Measurements from ENCODE around the gene PRKCE. TPM values are rescaled to one million over a fixed set of nuclear protein-coding genes. Genes with fewer than 3 reads are reported as not detected.
"Not testable (repeated sequence)": the region's sequence is repeated elsewhere in the genome, so short reads cannot be mapped to it uniquely, and the experiment has no call there.

Gene PRKCE
- total RNA-seq, 2 experiments from 2014 or later, result 7.0 to 7.3 TPM

DNA sequence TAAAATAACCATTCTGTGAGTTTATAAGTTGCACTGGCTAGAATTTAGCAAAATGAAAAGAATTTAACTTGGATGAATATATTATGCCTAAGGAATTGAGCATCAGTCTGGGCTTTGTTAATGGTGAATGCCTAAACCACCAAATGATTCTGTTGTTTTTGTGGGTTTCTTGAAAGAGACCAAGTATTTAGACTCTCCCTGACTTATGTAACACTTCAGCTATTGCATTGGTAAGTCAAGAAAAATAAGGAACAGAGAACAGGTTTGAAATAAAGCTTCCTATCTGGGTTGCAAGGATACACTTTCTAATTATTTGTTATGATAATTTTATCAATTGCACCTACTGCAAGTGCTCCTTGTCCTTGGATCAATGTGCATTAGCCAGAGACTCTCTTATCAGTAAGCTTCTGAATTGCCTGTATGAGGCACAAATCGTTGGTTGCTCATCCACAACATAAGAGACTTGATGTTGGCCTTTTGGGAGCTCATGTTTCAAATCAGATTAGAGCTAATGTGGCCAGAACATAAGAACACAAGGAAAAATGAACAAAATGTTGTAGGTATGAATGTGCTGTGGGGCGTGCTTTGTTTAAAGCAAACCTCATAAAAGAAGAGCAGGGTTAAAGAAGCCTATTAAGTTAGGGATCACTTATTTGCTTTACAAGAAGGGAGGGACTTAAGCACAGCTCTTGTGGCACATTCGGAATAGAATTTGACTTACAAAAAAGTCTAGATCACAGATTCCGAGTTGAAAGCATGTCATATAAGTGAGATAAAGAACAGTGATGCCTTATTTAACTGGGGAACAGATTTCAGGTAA lies 37.2 kb downstream of the PRKCE start:
- POLR2A ChIA-PET, result interaction anchor here (0.6 kb wide), 1 partner anchor 22 kb away, joined by 6 read pairs; no protein-coding TSS in a partner anchor
- CTCF ChIA-PET, result no interaction called here

DNA sequence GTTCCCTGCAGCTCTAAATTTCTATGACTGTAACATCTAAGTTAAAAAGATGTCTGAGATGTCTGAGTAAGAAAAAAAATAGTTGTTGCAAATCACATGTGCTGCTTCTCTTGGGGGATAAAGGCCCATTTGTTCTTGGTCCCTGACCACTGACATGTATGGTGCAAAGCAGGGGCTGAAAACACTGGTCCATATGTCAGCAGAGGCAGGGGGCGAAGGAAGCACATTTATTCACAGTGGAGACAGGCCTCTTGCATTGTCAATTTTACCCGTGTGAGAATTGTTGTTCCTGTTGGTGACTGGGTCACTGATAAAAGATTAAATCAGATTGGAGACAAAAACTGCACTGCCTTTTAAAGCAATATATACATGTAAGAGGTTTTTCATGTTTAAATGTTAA lies 38.8 kb downstream of the PRKCE start:
- POLR2A ChIA-PET, result no interaction called here
- CTCF ChIA-PET, result no interaction called here

DNA sequence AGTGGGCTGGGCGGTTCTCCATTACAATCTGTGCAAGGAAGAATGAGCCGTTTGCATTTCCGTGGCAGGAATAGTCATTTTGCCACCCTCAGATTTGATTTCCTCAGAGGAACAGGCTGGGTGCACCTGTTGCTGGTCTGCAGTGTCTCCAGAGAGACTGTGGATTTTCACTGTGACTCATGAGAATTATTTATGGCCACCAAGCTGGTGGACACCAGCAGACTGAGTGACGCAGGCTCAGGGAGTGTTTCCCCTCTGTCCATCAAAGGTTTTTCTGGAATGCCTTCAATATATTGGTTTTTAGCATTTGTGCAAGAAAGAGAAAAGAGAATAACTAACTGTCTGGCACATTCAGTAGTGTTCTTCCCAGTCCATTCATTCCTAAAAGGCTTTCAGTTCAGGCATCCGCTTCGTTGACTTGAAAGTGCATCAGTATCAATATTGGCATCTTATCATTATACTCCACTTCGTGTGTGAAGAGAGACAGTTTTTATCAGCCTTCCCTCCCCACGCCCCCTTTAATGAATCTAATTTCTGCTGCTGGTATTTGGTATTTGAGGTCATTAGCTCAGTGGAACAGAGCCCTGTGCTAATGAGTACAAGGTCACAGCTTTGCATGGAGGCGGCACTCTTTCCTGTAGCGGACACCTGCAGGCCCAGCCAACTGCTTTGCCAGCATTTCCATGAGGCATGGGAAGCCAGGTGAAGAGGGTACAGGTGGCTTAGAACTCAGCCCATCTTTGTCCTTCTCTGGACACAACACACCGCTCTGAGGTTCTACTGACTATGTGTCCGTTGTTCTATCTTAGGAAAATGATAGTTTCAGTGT lies 39.9 kb downstream of the PRKCE start:
- ChIA-PET CTCF (no interaction called here), POLR2A (no interaction called here)

DNA sequence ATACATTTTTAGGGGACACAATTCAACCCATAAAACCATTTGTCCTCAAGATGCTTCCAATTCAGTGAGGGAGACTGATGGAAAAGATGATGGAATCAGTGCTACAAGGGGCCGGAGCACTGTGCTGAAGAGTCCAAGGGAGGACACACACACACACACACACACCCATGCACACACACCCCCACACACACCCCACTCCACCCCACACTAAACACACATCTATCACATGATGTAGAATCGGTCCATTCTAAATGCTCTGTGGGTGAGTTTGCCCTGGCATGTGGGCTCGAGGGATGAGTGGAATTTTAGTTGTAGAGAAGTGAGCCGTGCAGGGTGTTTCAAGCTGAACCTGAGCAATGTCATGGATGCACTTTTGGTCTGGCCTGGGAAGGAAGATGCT lies 41.1 kb downstream of the PRKCE start:
- ChIA-PET CTCF (no interaction called here), POLR2A (no interaction called here)

DNA sequence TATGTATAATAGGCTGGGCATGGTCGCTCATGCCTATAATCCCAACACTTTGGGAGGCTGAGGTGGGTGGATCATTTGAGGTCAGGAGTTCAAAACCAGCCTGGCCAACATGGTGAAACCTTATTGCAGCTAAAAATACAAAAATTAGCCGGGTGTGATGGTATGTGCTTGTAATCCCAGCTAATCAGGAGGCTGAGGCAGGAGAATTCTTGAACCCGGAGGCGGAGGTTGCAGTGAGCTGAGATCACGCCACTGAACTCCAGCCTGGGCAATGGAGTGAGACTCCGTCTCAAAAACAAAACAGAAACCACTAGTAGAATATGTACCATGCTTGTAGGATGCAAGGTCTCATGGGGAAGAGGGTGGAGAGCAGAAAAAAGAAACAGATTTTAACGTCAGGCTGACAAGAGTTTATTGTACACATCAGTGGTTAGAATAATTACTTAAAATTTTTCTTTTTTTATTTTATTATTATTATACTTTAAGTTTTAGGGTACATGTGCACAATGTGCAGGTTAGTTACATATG lies 44.1 kb downstream of the PRKCE start:
- POLR2A ChIA-PET, CTCF ChIA-PET: not testable (repeated sequence)

DNA sequence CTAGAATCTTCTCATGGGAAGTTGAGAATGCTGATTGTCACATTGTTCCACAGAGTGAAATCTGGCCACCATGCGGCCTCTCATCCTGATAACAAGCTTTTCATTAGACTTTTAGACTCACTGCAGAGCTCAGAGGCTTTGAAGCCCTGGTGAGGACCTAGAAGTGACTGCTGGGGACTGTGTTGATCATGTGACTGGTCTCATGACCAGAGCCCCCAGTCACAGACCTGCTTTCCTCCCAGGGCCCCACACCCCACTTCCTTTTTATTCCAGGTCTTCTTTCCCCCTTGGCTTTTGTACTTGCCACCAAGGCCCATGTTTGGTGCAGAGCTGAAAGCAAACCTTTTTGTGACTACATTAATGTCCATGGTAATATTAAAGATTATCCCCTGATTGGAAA lies 45.2 kb downstream of the PRKCE start:
- POLR2A ChIA-PET, result no interaction called here
- CTCF ChIA-PET, result no interaction called here

DNA sequence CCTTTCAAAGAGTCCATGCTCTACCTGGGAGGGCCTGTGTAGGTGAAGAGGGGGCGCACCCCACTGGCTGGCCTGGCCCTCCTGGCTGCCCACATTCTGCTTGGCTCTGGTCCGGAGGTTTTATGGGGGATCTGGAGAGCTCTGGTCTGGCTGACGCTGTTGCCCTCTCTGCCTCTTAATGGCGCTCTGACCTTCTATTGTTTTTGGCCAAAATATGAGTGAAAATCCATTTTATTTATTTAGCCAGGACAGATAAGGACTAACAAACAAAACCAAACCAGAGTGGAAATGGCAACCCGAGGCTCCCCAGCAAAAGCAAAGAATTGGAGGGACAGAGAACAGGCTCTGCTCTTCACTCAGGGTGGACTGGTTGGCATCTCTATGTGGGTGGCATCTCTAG lies 45.7 kb downstream of the PRKCE start:
- POLR2A ChIA-PET, result no interaction called here
- CTCF ChIA-PET, result no interaction called here

DNA sequence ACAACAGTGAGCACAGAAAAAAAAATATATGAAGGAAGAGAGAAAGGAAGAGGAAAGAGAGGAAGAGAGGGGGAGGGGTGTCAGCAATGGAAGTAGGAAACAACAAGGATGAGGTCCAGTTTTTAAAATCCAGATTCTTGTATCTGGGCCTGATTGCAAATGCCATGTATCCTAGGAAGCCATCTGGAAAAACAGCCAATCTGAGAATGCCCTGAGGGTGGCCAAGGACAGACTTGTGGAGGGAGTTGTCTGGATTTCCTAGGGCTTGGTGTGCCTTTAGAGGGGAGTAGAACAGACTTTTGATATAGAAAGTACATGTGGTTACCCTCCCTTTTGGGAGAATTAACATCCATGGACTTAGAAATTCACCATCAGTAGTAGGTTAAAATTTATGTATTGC lies 47.1 kb downstream of the PRKCE start:
- ChIA-PET POLR2A (interaction anchor here (0.5 kb wide), 1 partner anchor 88 kb away, joined by 3 read pairs; no protein-coding TSS in a partner anchor), CTCF (no interaction called here)

DNA sequence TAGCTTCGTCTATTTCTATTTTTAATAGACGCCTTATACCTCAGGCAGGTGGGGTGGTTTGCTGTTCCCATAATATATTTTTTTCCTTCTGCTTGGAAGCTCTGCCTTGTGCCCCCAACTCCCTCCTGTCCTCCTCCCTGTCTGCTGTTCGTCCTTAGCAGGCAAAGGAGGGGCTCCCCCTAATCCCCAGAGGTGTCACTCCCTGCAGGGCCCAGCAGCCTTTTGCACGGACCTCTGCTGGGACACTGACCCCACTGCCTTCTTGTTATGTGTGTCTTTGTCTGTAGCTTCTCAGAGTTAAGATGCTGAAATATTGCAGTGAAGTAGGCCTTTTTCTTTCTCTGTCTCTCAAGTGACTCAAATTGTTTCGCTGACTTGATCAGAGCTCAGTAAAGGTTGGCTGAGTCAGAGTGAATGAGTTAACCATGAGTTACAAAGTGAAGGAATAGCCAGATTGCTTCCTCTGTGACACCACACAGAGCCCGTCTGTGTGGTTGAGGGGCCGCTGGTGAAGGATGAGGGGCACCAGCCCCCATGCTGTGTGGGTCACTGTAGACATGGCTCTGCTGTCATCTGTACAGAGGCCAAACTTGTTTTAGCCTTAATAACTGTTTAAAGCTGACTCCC lies 47.7 kb downstream of the PRKCE start:
- POLR2A ChIA-PET, result interaction anchor here (0.5 kb wide), 1 partner anchor 89 kb away, joined by 3 read pairs; no protein-coding TSS in a partner anchor
- CTCF ChIA-PET, result no interaction called here

DNA sequence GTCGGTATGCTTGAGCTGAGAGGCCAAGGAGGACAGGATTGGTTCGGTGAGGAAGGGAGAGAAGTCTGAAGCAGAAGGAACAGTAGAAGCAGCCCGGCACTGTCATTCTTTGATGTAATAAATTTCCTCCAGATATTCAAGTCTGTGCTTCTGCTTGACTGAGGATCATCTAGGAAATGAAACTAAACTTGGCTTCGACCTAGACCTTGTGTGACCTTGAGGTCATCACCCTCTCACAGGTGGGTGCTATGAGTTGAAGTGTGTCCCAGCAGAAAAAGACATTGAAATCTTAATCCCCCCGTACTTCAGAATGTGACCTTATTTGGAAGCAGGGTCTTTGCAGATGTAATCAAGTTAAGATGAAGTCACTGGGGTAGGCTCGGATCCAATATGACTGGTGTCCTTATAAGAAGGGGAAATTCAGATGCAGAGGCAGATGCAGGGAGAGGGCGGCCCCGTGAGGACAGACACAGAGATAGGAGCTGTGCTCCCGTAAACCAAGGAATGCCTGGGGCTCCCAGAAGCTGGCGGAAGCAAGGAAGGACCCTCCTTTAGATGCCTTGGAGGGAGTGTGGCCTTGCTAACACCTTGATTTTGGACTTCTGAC lies 49.0 kb downstream of the PRKCE start:
- CTCF ChIA-PET, result no interaction called here

DNA sequence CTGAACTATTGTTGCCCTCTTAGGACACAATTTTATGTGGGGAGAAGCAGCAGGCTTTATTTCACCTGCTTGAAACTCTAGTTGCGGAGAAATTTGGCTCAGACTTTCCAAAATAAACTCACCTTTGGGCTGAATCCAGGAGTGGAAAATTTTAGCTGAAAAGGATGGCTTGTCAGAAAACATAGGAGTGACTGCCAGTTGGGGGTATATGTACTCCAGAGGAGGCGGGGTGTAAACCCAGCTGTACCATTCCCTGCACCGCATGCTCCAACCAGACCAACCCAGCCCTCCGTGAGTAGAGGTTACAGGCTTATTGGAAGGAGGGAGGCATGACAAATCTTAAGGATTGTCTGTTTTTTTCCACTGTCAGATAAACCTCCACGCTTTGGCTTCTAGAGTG lies 53.8 kb downstream of the PRKCE start:
- POLR2A ChIA-PET, result no interaction called here
- CTCF ChIA-PET, result no interaction called here

More for the DNA sequence above, 49.0 kb downstream of the PRKCE start:
- POLR2A ChIA-PET, result no interaction called here

DNA sequence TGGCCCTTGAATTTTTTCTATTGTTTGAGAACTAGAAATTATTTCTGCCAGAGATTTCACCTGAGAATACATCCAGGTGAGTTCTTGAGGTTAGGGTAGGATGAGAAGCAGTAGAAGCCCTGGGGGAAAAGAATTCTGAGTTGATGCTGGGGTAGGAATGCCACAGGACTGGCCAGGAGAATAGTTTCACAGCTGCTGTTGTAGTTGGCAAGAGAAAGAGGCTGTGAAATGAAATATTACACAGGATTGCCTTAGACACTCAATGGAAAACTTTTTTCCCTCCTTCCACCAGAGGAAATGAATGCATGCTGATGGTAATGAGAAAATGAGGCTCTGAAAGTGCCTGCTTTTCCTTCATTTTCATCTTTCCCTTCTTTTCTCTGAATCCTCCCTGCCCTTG lies 54.6 kb downstream of the PRKCE start:
- CTCF ChIA-PET, result no interaction called here
- POLR2A ChIA-PET, result no interaction called here

DNA sequence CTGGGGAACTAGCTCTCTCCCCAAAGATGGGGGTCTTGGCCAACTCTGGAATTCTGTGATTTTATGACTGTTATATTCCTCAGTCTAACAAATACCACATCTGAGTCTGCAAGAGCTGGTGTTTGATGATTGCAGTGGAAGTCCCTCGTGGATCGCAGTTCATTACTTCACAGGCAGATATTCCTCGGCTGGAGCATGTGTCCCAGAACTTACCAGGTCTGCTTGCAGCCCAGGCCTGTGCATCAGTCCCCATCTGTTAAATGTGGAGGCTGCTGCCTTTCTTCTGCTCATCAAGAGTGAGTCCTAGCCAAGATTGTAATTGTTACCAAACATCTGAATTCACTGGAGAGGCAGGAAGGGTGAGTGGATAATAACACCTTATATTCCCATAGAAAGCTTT lies 55.5 kb downstream of the PRKCE start:
- POLR2A ChIA-PET, result no interaction called here
- CTCF ChIA-PET, result no interaction called here

DNA sequence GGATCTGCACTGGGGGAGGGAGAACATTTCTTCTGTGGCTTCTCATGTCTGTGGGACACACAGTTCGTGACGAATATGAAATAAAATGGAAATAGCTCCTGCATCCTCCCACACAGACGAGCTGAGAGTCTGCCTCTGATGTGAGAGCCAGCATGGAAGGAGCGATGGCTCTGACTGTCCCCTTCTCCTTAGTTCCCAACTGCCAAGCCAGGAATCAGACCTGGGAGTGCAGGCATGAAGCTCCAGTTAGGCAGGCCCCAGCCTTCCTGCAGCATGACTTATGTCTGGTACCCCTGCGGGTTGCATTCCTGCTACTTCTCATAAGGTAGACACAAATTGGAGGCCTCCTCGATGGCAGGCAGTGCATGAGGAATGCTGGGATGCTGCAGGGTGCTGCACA lies 56.2 kb downstream of the PRKCE start:
- CTCF ChIA-PET, result no interaction called here
- POLR2A ChIA-PET, result no interaction called here

DNA sequence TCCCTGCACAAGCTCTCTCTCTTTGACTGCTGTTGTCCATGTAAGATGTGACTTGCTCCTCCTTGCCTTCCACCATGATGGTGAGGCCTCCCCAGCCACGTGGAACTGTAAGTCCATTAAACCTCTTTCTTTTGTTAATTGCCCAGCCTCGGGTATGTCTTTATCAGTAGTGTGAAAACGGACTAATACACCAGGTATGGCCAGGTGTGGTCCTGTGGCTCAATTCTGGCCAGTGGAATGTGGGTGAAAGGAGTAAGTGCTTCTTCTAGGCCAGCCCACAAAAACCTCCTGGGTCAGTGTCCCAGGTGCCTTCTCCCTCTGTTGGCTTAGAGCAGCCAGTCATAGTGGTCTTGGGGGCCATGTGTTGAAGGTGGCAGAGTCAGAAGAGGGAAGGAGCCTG lies 57.0 kb downstream of the PRKCE start:
- CTCF ChIA-PET, result no interaction called here

DNA sequence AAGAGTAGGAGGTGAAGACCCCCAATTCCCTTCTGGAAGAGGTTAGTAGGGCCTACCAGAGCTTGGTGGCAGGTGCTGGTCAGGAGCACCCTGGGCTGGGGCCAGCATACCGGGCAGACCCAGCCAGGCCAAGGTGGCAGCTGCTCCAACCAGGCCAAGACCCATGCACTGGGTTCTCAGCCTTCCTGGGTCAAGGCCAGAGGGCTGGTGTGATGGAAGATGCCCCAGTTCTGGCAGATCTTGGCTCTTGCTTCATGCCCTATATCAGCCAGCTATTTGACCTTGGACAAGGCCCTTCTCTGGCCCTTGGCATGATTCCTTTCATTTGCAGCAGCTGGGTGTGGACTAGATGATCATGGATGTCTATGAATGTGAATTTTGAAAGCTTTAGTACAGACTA lies 57.7 kb downstream of the PRKCE start:
- POLR2A ChIA-PET, result no interaction called here
- CTCF ChIA-PET, result no interaction called here

More for the DNA sequence above, 57.0 kb downstream of the PRKCE start:
- POLR2A ChIA-PET, result no interaction called here

DNA sequence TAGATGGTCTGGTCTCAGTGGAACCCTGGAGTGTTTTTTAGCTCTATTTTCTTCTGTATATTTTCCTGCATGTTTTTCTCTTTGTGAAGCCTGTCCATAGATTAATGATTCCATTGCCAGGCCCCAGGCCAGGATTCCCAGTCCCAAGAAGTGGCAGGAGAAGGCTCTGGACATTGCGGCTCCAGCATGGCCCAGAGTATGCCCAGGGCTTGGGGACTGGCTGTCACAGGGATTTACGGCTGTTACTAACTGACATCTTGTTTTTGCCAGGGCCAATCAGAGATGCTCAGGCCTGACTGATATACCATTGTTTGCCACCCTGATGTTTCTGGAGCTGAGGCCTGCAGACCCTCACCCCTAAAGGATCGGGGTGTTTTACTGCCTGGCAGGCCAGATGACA lies 59.0 kb downstream of the PRKCE start:
- ChIA-PET CTCF (no interaction called here), POLR2A (no interaction called here)

DNA sequence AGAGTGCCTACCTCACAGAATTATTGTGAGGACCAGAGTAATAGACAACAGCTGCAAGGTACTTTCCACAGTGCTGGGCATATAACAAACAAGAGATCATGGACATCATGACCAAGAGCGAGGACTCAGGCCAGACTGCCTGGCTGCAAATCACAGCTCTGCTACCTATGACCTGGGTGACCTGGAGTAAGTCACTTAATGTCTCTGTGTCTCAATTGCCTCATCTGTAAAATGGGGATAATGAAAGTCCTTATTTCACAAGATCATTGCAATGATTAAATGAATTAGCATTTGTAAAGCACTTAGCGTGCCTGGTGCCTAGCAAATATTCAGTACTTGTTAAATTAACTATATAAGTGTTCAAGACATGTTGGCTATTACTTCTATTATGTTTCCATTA lies 59.7 kb downstream of the PRKCE start:
- POLR2A ChIA-PET, result interaction anchor here (0.7 kb wide), 1 partner anchor 23 kb away, joined by 6 read pairs; no protein-coding TSS in a partner anchor
- CTCF ChIA-PET, result no interaction called here

DNA sequence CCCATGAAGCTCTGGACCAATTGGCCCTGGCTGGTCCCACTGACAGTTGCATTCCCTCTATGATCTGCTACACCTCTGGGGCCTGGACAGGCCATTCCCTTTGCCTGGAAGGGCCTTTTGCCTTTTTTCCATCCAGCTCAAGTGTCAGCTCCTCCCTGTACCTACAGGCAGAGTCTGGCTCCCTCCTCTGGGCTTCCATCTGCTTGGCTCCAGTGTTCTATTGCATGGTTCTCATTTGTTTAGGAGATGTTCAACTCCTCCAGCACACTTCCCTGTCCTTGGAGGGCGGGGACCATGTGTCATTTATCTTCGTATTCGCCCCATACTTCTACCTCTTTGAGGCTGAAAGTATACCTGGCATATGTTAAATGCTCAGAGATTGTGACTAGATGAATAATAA lies 61.1 kb downstream of the PRKCE start:
- CTCF ChIA-PET, result no interaction called here
- POLR2A ChIA-PET, result no interaction called here

DNA sequence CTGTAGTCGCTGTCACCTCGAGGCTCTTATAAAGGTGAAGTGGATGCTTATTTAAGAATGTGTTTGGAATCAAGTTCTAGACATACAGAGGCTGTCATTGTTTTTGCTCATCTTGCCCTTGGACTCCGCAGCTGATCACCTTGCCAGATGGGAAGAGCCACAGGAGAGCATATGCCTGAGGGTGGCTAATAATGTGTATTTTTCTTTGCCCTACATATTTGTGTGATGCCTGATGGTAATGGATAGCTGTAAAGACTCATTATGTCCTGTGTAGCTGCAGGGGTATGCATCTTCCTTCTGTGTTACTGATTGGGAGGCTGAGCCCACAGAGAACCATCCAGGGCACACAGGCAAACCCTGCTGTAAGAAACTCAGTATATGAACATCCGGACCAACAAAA lies 61.7 kb downstream of the PRKCE start:
- ChIA-PET POLR2A (no interaction called here), CTCF (no interaction called here)
